ENCODE measurements around the gene WDR3.

GRCh38 chr1:117899801-117900200, 29.7 kb upstream of the WDR3 start:
- TF ChIP-seq CTCF (IDR thresholded peaks at IDR 0.05) (no peak), POLR2A (IDR thresholded peaks at IDR 0.05) (no peak), POLR2AphosphoS5 (IDR thresholded peaks at IDR 0.05) (no peak), EP300 (IDR thresholded peaks at IDR 0.05) (no peak)
